Adrenal gland (tissue), 12 donors: ENCODE measurements around the gene ACVR1C. TPM values are rescaled to one million over a fixed set of nuclear protein-coding genes. Genes with fewer than 3 reads are reported as not detected.

ENCODE experiments used
- DNase-seq, 7 donors: peaks; one replicate each; pipeline ENCODE4 v3.0.0-alpha.2; 2019 to 2020
- H3K27ac ChIP-seq, 5 donors: fragments of 200-600 bp; sonication (generic) in 4 of 5; 1 replicate in 3 of 5; 2 replicates in 2 of 5; pipeline versions ENCODE4 v1.5.1 to v1.8.0; 2016 to 2020; ENCODE audit warnings: mild to moderate bottlenecking in 1 of 5
- H3K27me3 ChIP-seq: fragments of 200-600 bp; 2 replicates; pipeline ENCODE4 v1.8.0; 2021
- H3K36me3 ChIP-seq, 2 donors: fragments of 200-600 bp; replicated peaks in 1 of 2; 1 replicate in 1 of 2; 2 replicates in 1 of 2; pipeline versions ENCODE4 v1.5.1 to v1.8.0; 2018 to 2022
- H3K4me1 ChIP-seq, 2 donors: fragments of 200-600 bp; replicated peaks in 1 of 2; 1 replicate in 1 of 2; 2 replicates in 1 of 2; pipeline versions ENCODE4 v1.5.1 to v1.8.0; 2018 to 2021
- H3K4me3 ChIP-seq, 4 donors: fragments of 200-600 bp; sonication (generic) in 3 of 4; one replicate each; pipeline ENCODE4 v1.5.1; 2016 to 2018
- H3K9me3 ChIP-seq, 3 donors: fragments of 200-600 bp; sonication (generic) in 1 of 3; replicated peaks in 1 of 3; 1 replicate in 2 of 3; 2 replicates in 1 of 3; pipeline versions ENCODE4 v1.5.1 to v1.8.0; 2016 to 2021
- POLR2A ChIP-seq, 2 donors: fragments of 450-650 bp; IDR thresholded peaks; one replicate each; pipeline ENCODE4 v1.6.1; 2017; ENCODE audit warnings: antibody characterized with exemption in 2 of 2, mild to moderate bottlenecking in 2 of 2, moderate library complexity in 1 of 2
- WGBS, 4 donors: extraction: QIAGEN DNeasy Blood & Tissue Kit in 2 of 4; methylation state at CpG; one replicate each; pipeline versions ENCODE4 v1.1.5 to v1.1.7; 2013 to 2017; 5-methylcytosine and 5-hydroxymethylcytosine counted together
- intact Hi-C, 2 donors: fragments of 100-400 bp; cut with DNase I; formaldehyde crosslinking; loops; one replicate each; pipeline versions ENCODE4 v1.14.1 to v1.15.0; 2022 to 2023
- polyA plus RNA-seq, 3 donors: library from polyadenylated mRNA; stranded (reverse); fragments of 200-250 nt in 2 of 3; fragments of 350-450 nt in 1 of 3; fragmentation: Illumina TruSeq in 1 of 3; extraction: RNeasy Lipid Tissue Mini Kit (QIAGEN cat#74804) in 1 of 3; gene quantifications; one replicate each; pipeline ENCODE4 v1.2.3, GENCODE V29; 2013 to 2014
- total RNA-seq, 9 donors: library from RNA; depleted of rRNA in 4 of 9; stranded (reverse); fragments of >200 nt in 4 of 9; fragments of 120-200 nt in 1 of 9; fragmentation: NEBNext Ultra II Directional in 1 of 9; extraction: Animal tissue kit (Norgen Biotek cat#: 25700) in 1 of 9; gene quantifications; one replicate each; pipeline versions ENCODE4 v1.1.0 to v1.2.4, GENCODE V29; 2013 to 2023
- TF ChIP-seq, protein P1 (sequence below), 6 experiments: fragments of 450-650 bp in 4 of 6; fragments of 200-600 bp in 2 of 6; sonication (generic) in 1 of 6; IDR thresholded peaks; 1 replicate in 5 of 6; 2 replicates in 1 of 6; pipeline versions ENCODE4 v1.5.1 to v1.8.0; 2016 to 2021; ENCODE audit warnings: antibody characterized with exemption in 6 of 6, mild to moderate bottlenecking in 2 of 6, moderate library complexity in 1 of 6
- donor health status: healthy with polysubstance abuse.
- donor health status: Bipolar disorder and iron deficiency.
- donor health status: DM: yes; HTN: yes; CAD: no.
- donor health status: DM: no; HTN: no; CAD: no.
- donor health status: DM: no; HTN: no; CAD: no.
- donor health status: DM: yes; HTN: yes; CAD: no.

ACVR1C gene
- total and polyA plus RNA-seq, 12 donors: 0.18 to 4.8 (median 1.0) TPM; not detected in 2

DNA sequence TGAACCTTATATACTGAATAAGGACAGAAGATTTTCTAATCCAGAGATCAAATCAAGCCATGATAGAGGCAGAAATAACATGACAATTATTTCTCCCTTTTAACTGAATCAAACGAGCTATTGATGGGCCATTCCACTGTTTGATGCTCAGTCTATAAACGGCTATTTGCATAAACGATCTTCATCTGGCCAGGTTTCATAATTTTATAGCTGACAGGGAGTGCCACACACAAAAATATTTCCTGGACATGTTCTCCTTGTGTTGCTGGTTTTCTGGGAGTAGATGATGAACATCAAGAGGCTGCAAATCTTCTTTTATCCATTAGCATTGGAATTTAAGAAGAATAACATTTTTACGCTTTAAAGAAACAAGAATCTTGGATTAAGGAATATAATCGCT lies 63.1 kb downstream of the ACVR1C start:
- 70 to 81% (median 76%) methylated on average over 5 of the region's 5 CpGs for WGBS, 4 donors
- no peaks in the 10 kb centered on the region for H3K9me3 ChIP-seq
- intact Hi-C loops: no loop called here
- DNase-seq: no peak
- H3K27ac ChIP-seq: no peak overlapping the region
- TF ChIP-seq, protein P1, sequence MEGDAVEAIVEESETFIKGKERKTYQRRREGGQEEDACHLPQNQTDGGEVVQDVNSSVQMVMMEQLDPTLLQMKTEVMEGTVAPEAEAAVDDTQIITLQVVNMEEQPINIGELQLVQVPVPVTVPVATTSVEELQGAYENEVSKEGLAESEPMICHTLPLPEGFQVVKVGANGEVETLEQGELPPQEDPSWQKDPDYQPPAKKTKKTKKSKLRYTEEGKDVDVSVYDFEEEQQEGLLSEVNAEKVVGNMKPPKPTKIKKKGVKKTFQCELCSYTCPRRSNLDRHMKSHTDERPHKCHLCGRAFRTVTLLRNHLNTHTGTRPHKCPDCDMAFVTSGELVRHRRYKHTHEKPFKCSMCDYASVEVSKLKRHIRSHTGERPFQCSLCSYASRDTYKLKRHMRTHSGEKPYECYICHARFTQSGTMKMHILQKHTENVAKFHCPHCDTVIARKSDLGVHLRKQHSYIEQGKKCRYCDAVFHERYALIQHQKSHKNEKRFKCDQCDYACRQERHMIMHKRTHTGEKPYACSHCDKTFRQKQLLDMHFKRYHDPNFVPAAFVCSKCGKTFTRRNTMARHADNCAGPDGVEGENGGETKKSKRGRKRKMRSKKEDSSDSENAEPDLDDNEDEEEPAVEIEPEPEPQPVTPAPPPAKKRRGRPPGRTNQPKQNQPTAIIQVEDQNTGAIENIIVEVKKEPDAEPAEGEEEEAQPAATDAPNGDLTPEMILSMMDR (IDR thresholded peaks at IDR 0.05): no peak
- no peak for TF ChIP-seq POLR2A (IDR thresholded peaks at IDR 0.05)
- H3K27me3 ChIP-seq: no peaks in the 10 kb centered on the region
- no peaks in the 10 kb centered on the region for H3K4me1 ChIP-seq
- no peak overlapping the region for H3K4me3 ChIP-seq
- no peaks in the 10 kb centered on the region for H3K36me3 ChIP-seq

GRCh38 chr2:157559890-157560289 lies 68.8 kb downstream of the ACVR1C start:
- no peaks in the 10 kb centered on the region for H3K4me1 ChIP-seq
- H3K27ac ChIP-seq: no peak overlapping the region
- no peaks in the 10 kb centered on the region for H3K36me3 ChIP-seq
- H3K27me3 ChIP-seq: no peaks in the 10 kb centered on the region
- no peak for TF ChIP-seq POLR2A (IDR thresholded peaks at IDR 0.05)
- TF ChIP-seq, protein P1 (IDR thresholded peaks at IDR 0.05): no peak
- no peak overlapping the region for H3K4me3 ChIP-seq
- H3K9me3 ChIP-seq: no peaks in the 10 kb centered on the region
- WGBS, 4 donors: 48 to 53% (median 51%) methylated on average over 2 of the region's 2 CpGs
- no peak for DNase-seq
- intact Hi-C loops: no loop called here

DNA sequence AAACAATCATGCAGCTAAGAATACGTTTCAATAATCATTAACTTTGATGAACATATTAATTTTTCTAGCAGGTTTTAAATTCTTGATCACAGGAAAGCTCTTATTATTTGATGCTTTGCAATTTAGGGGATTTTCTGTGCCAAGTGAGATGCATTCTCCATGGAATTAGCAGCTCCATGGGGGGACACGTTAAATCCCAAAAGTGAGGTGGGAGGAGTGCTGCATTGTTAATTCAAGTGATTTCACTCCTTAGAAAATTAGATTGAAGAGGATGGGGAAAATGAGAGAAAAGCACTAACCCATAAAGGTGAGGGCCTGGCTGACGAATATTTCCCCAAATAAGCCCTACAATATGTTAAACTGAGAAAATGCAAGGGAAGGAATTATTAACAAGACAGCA lies 69.2 kb downstream of the ACVR1C start:
- Histone ChIP-seq H3K4me1 (no peaks in the 10 kb centered on the region), H3K9me3 (no peaks in the 10 kb centered on the region), H3K27me3 (no peaks in the 10 kb centered on the region), H3K4me3 (no peak overlapping the region), H3K36me3 (no peaks in the 10 kb centered on the region), H3K27ac (no peak overlapping the region)
- no peak for DNase-seq
- intact Hi-C loops: no loop called here
- TF ChIP-seq, protein P1 (IDR thresholded peaks at IDR 0.05): no peak
- TF ChIP-seq POLR2A (IDR thresholded peaks at IDR 0.05): no peak
- 37 to 44% (median 41%) methylated on average over 3 of the region's 3 CpGs for WGBS, 4 donors

DNA sequence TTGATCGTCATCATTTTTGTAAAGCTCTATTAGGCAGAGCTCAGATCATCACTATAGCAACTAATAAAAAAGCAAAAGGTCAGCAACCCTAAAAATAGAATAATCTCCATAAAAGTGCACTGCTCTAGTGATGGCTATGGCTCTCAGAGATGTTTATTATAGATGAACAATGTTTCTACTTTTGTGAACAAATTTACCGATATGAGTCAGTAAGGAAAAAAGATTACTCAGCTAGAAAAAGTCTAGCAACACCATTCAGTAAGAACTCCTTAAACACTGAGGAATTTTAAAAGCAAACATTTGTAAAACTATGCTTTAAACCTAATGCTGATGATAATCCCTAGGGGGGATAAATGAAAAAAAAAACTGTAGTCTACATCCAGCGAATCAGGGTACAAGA lies 69.6 kb downstream of the ACVR1C start:
- WGBS, 4 donors: 68 to 75% (median 72%) methylated on average over 3 of the region's 3 CpGs
- intact Hi-C loops: no loop called here
- Histone ChIP-seq H3K9me3 (no peaks in the 10 kb centered on the region), H3K27me3 (no peaks in the 10 kb centered on the region), H3K4me1 (no peaks in the 10 kb centered on the region), H3K4me3 (no peak overlapping the region), H3K27ac (no peak overlapping the region), H3K36me3 (no peaks in the 10 kb centered on the region)
- TF ChIP-seq, protein P1 (IDR thresholded peaks at IDR 0.05): no peak
- TF ChIP-seq POLR2A (IDR thresholded peaks at IDR 0.05): no peak
- DNase-seq: no peak
